Thoracic aorta (tissue), 2 donors: ENCODE data around the gene HSPA6. TPM values are rescaled to one million over a fixed set of nuclear protein-coding genes. Genes with fewer than 3 reads are reported as not detected.
"Not testable (repeated sequence)": the region's sequence is repeated elsewhere in the genome, so short reads cannot be mapped to it uniquely, and the experiment has no call there.

Source experiments
- ATAC-seq: fragments of 150-250 bp; one replicate; pipeline ENCODE4 v1.8.0; 2017; ENCODE audit warnings: low read depth; ENCODE audit not compliant: insufficient number of reproducible peaks, low FRiP score
- DNase-seq: peaks from one replicate; pipeline ENCODE4 v3.0.0-alpha.2; 2020; ENCODE audit warnings: low spot score
- H3K27ac ChIP-seq, 2 donors: fragments of 200-600 bp; sonication (generic); 1 replicate in 1 of 2; 2 replicates in 1 of 2; pipeline ENCODE4 v1.5.1; 2016; ENCODE audit warnings: mild to moderate bottlenecking in 2 of 2, moderate library complexity in 2 of 2
- H3K27me3 ChIP-seq: fragments of 200-600 bp; sonication (generic); replicated peaks from 2 replicates; pipeline ENCODE4 v1.6.0; 2016; ENCODE audit warnings: mild to moderate bottlenecking; ENCODE audit not compliant: insufficient read depth
- H3K36me3 ChIP-seq: fragments of 200-600 bp; sonication (generic); one replicate; pipeline ENCODE4 v1.5.1; 2016
- H3K4me1 ChIP-seq, 2 donors: fragments of 200-600 bp; sonication (generic); 1 replicate in 1 of 2; 2 replicates in 1 of 2; pipeline versions ENCODE4 v1.5.1 to v1.6.0; 2016; ENCODE audit warnings: low read depth in 2 of 2, mild to moderate bottlenecking in 1 of 2; ENCODE audit not compliant: control insufficient read depth in 1 of 2
- H3K4me3 ChIP-seq: fragments of 200-600 bp; sonication (generic); 2 replicates; pipeline ENCODE4 v1.5.1; 2016; ENCODE audit warnings: mild to moderate bottlenecking
- H3K9me3 ChIP-seq: fragments of 200-600 bp; sonication (generic); 2 replicates; pipeline ENCODE4 v1.5.1; 2016
- total RNA-seq, 2 donors: library from RNA; depleted of rRNA; stranded (reverse); fragments of >200 nt; gene quantifications; one replicate each; pipeline versions ENCODE4 v1.1.0 to v1.2.3, GENCODE V29; 2016

Gene HSPA6
- total RNA-seq, 2 donors from 2014 or later, result 7.7 to 11.9 TPM

DNA sequence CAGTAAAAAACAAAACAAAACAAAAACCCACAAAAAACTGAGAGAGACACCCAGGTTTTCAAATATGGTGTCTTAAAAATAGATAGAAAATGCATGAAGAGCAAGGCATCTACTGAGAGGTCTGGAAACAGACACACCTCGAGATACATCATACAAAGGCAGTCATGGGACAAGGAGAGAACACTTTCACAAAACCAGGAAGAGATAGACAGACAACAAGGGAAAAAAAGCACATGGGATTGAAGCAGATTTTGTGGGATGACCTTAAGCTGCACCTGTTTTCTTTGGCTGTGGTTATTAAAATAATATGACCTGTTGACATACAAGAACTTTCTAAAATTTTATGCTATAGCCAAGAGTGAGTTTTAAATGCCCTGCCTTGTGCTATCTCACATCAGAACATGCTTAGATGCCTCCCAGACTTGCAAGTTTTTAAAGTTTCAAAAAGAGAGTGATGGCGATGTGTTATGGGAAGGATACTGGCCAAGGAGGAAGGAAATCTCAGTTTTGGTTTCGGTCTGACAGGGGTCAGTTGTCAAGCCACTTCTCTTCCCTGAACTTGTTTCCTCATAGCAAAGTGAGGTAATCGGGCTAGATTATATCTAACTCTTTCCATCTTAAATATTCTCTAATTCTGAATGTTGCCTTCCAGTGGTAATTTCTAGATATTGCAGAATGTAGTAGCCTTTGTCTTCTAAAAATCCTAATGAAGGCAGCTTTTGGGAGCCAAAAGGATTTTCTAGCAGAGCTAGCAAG lies 36.8 kb downstream of the HSPA6 start:
- H3K4me3 ChIP-seq, H3K27ac ChIP-seq, ATAC-seq, H3K9me3 ChIP-seq, H3K27me3 ChIP-seq, H3K36me3 ChIP-seq, H3K4me1 ChIP-seq, DNase-seq: not testable (repeated sequence)

DNA sequence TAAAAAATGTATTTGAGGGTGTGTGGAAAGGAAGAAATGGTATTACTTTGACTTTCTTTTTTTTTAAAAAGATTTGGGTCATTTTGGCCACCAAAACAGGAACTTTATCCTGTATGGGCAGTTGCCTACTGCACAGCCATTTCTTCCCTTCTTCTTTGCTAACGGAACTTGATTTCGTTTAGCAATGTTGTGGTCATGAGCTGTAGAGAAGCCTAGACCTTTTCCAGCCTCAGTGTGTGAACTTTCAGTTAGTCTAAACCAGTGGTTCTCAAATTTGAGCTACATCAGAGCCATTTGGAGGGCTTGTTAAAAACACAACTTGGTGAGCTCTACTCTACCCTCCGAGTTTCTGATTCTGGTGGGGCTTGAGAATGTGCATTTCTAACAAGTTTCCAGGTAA lies 38.1 kb downstream of the HSPA6 start:
- H3K27me3 ChIP-seq, H3K36me3 ChIP-seq, ATAC-seq, H3K4me1 ChIP-seq, H3K9me3 ChIP-seq, H3K4me3 ChIP-seq, DNase-seq, H3K27ac ChIP-seq: not testable (repeated sequence)

- not testable (repeated sequence) for H3K4me1 ChIP-seq, ATAC-seq, H3K9me3 ChIP-seq, H3K36me3 ChIP-seq, H3K27me3 ChIP-seq, DNase-seq, H3K4me3 ChIP-seq, H3K27ac ChIP-seq
Observed at GRCh38 chr1:161563522-161563921, 39.2 kb downstream of the HSPA6 start.

DNA sequence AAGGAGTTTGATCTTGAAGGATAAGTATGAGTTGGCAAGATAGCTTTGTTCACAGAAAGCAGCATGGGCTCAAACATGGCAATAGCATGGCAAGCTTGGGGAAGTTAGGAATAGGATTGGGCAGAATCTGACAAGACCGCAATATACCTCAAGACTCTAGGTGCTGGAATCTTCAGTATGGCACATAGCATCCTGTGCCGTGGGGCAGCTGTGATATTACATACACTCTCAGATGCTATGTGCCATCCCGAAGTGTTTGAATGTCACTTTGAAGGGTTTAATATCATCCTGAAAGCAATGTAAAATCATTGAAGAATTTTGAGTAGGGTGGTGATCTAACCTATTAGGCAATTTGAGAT lies 42.2 kb downstream of the HSPA6 start:
- DNase-seq, H3K9me3 ChIP-seq, H3K27ac ChIP-seq, H3K36me3 ChIP-seq, H3K4me3 ChIP-seq, H3K4me1 ChIP-seq, ATAC-seq, H3K27me3 ChIP-seq: not testable (repeated sequence)

- H3K4me3 ChIP-seq, H3K27me3 ChIP-seq, H3K27ac ChIP-seq, H3K36me3 ChIP-seq, ATAC-seq, H3K4me1 ChIP-seq, DNase-seq, H3K9me3 ChIP-seq: not testable (repeated sequence)
Observed at GRCh38 chr1:161571703-161572102, 47.4 kb downstream of the HSPA6 start.

Other genes starting within 250 kb of the HSPA6 start
- gene MPZ, start 214.6 kb upstream of the HSPA6 start, total RNA-seq, result 1 to 10 TPM; 2.7 to 2.8 TPM
- 10 to 100 TPM; 38.9 to 95.7 TPM for gene SDHC, start 210.2 kb upstream of the HSPA6 start, total RNA-seq
- gene CFAP126, start 156.7 kb upstream of the HSPA6 start, total RNA-seq, result not detected
- gene FCGR2A, start 19.1 kb upstream of the HSPA6 start, total RNA-seq, result 100 to 1,000 TPM; 113 to 169 TPM
- gene FCGR3A, start 25.3 kb downstream of the HSPA6 start, total RNA-seq, result 10 to 100 TPM; 41.2 to 46.8 TPM
- 1 to 10 TPM; 2.7 to 4.6 TPM for gene FCGR3B, start 106.6 kb downstream of the HSPA6 start, total RNA-seq
- gene FCGR2B, start 138.6 kb downstream of the HSPA6 start, total RNA-seq, result 10 to 100 TPM; 20.2 to 65.9 TPM
- not detected for gene FCRLA, start 182.7 kb downstream of the HSPA6 start, total RNA-seq
- gene FCRLB, start 197.0 kb downstream of the HSPA6 start, total RNA-seq, result under 1 TPM in 1 of 2 donors, not detected in 1; 0.68 TPM
- gene DUSP12, start 225.2 kb downstream of the HSPA6 start, total RNA-seq, result 10 to 100 TPM; 17.3 to 27.9 TPM
- gene ATF6, start 241.8 kb downstream of the HSPA6 start, total RNA-seq, result 10 to 100 TPM; 26.9 to 37.6 TPM